Skin epidermis (tissue), 12 donors: Measurements from ENCODE around the gene LCAT.

Source experiments
- H3K27ac ChIP-seq, 21 experiments: fragments of 200-600 bp; sonication (generic) in 11 of 21; one replicate each; pipeline ENCODE4 v1.5.0; 2020; ENCODE audit warnings: mild to moderate bottlenecking in 3 of 21, inconsistent platforms in 2 of 21, moderate library complexity in 2 of 21
- H3K4me3 ChIP-seq, 7 experiments: fragments of 200-600 bp; sonication (generic) in 2 of 7; one replicate each; pipeline ENCODE4 v1.5.0; 2020; ENCODE audit warnings: inconsistent platforms in 2 of 7, mild to moderate bottlenecking in 2 of 7, moderate library complexity in 1 of 7

LCAT gene

GRCh38 chr16:67892899-67893742, 50.8 kb downstream of the LCAT start, which contains the start of gene PSKH1:
Gene PSKH1 (plus strand): TSS chr16:67893254. CDS start chr16:67908750, 15,496 bp downstream.
- H3K27ac ChIP-seq: peak within 1 kb of the TSS; percentile 83 to 100 (median 95)
- H3K4me3 ChIP-seq: peak within 1 kb of the TSS; percentile 66 to 97 (median 91)

GRCh38 chr16:67892375-67892774, 51.5 kb downstream of the LCAT start:
- Histone ChIP-seq H3K27ac (peak overlapping the region in 15 of 21 experiments; percentile 45 to 99 (median 95)), H3K4me3 (peak overlapping the region; percentile 21 to 97 (median 87))
